ENCODE measurements around the gene SIAH1. TPM values are rescaled to one million over a fixed set of nuclear protein-coding genes. Genes with fewer than 3 reads are reported as not detected.
"Not testable (repeated sequence)": the region's sequence is repeated elsewhere in the genome, so short reads cannot be mapped to it uniquely, and the experiment has no call there.

SIAH1 gene
- total RNA-seq, 2 donors from 2014 or later: 12.3 to 18.0 TPM

DNA sequence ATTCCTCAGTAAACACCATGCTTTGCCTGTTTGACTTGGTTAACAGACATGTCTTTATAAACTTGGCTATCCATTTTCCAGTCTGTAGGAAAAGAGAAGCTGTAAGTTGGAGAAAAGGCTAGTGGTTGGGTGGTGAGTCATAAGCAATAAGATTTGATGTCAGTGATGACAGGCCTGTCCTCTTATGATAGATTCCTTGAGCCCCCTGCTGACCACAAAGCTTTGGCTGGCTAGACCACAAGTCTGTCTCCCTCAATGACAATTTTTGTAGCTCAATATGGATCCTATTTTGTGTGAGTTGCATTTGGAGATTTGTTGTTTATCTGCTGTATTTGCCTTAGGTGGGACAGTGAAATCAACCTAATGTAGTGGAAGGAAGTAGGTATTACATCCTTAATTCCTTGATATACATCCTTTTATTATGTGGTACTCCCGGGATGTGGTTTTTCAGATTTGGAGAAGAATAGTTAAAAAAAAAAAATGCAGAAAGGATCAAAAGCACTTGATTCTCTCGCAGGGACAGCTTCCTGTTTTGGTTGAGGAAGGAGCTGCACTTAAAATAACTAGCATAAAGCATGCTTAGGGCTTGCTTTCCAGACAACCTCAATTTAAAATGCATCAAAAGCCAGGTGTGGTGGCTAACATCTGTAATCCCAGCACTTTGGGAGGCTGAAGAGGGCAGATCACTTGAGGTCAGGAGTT is 67.4 kb downstream of the SIAH1 start:
- peaks cover 0 to 8% of the 10 kb centered on the region in 2 donors for H3K9me3 ChIP-seq
- H3K27me3 ChIP-seq: no peaks in the 10 kb centered on the region
- DNase-seq (ENCODE audit: low spot score): no peak
- H3K36me3 ChIP-seq: peaks cover 7% of the 10 kb centered on the region
- TF ChIP-seq, protein P1, sequence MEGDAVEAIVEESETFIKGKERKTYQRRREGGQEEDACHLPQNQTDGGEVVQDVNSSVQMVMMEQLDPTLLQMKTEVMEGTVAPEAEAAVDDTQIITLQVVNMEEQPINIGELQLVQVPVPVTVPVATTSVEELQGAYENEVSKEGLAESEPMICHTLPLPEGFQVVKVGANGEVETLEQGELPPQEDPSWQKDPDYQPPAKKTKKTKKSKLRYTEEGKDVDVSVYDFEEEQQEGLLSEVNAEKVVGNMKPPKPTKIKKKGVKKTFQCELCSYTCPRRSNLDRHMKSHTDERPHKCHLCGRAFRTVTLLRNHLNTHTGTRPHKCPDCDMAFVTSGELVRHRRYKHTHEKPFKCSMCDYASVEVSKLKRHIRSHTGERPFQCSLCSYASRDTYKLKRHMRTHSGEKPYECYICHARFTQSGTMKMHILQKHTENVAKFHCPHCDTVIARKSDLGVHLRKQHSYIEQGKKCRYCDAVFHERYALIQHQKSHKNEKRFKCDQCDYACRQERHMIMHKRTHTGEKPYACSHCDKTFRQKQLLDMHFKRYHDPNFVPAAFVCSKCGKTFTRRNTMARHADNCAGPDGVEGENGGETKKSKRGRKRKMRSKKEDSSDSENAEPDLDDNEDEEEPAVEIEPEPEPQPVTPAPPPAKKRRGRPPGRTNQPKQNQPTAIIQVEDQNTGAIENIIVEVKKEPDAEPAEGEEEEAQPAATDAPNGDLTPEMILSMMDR (IDR thresholded peaks at IDR 0.05): no peak
- H3K4me3 ChIP-seq: no peak overlapping the region
- H3K27ac ChIP-seq: no peak overlapping the region
- peaks cover 5 to 22% of the 10 kb centered on the region in 2 donors for H3K4me1 ChIP-seq

- peaks cover 5 to 22% of the 10 kb centered on the region in 2 donors for H3K4me1 ChIP-seq
- H3K9me3 ChIP-seq: peaks cover 0 to 16% of the 10 kb centered on the region in 2 donors
- TF ChIP-seq, protein P1 (IDR thresholded peaks at IDR 0.05): no peak
- H3K4me3 ChIP-seq: no peak overlapping the region
- no peak for DNase-seq (ENCODE audit: low spot score)
- peaks cover 14% of the 10 kb centered on the region for H3K36me3 ChIP-seq
- H3K27ac ChIP-seq: no peak overlapping the region
- H3K27me3 ChIP-seq: no peaks in the 10 kb centered on the region
These were observed 68.2 kb downstream of the SIAH1 start for GRCh38 chr16:48317026-48317425.

- Histone ChIP-seq H3K36me3 (peaks cover 37% of the 10 kb centered on the region), H3K9me3 (peaks cover 12 to 45% of the 10 kb centered on the region in 2 donors)
- not testable (repeated sequence) for H3K4me1 ChIP-seq; H3K27me3 ChIP-seq; DNase-seq (ENCODE audit: low spot score); H3K27ac ChIP-seq; H3K4me3 ChIP-seq
These were observed 71.3 kb downstream of the SIAH1 start for GRCh38 chr16:48313905-48314304.

DNA sequence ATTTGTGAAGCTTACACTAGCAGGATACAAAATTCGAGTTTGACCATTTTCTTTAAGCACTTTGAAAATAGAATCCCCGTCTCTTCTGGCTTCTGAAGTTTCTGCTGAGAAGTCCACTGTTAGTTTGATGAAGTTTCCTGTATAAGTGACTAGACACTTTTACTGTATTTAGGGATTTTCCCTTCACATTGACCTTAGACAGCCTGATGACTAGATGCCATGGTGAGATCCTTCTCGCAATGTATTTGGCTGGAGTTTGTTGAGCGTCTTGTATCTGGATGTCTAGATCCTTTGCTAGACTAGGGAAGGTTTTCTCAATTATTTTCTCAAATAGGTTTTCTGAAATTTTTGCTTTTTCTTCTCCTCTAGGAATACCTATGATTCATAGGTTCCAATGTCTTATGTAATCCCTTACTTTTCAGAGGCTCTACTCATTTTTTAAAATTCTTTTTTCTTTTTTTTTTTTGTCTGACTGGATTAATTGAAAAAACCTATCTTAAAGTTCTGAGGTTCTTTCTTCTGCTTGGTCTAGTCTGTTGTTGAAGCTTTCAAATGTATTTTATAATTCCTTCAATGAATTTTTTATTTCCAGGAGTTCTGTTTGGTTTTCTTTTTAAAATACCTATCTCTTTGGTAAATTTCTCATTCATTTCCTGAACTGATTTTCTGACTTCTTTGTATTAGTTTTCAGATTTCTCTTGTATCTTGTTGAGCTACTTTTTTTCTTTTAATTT is 74.1 kb downstream of the SIAH1 start:
- Histone ChIP-seq H3K9me3 (peaks cover 12 to 55% of the 10 kb centered on the region in 2 donors), H3K4me1 (no peaks in the 10 kb centered on the region), H3K27ac (no peak overlapping the region), H3K4me3 (no peak overlapping the region), H3K36me3 (peaks cover 53% of the 10 kb centered on the region), H3K27me3 (no peaks in the 10 kb centered on the region)
- no peak for DNase-seq (ENCODE audit: low spot score)
- TF ChIP-seq, protein P1 (IDR thresholded peaks at IDR 0.05): no peak

Other genes starting within 250 kb of the SIAH1 start
- gene ABCC12, start 229.4 kb downstream of the SIAH1 start, total RNA-seq: not detected
- gene LONP2, start 141.1 kb downstream of the SIAH1 start, total RNA-seq: 10 to 100 TPM; 37.2 to 48.9 TPM
- gene ABCC11, start 137.9 kb downstream of the SIAH1 start, total RNA-seq: not detected
- 10 to 100 TPM; 12.3 to 15.0 TPM for gene N4BP1, start 224.8 kb upstream of the SIAH1 start, total RNA-seq

All from right atrium auricular region (tissue), 2 donors.